HG03575 (cell line): ENCODE data around the gene COA8.

Experiments used
- ATAC-seq: cut with Tn5 transposase; IDR thresholded peaks from one replicate; pipeline ENCODE4 v1.9.1; 2021; ENCODE audit not compliant: unreplicated experiment, insufficient number of reproducible peaks, low FRiP score; ENCODE audit errors: extremely low read depth

COA8 gene

DNA sequence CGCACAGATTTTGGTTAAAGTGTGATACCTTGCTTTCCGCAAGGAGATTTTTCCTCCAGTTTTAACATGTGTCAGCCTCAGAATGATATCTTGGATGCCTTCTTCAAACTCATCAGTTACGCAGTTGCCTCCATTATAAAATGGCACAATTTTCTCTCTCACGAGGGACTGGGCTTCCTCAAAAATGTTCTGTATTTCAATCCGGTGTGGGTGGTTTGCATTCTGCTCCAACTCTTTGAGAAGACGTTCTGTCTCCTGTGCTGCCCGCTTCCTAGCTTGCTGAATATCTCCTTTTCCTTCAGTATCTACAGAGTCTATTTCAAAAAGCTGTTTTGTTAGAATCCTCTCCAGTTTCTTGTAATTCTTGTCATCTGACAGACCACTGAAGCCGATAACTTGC, 2.1 kb upstream of the COA8 start:
- no peak for ATAC-seq

GRCh38 chr14:103561381-103562178, 1.2 kb upstream of the COA8 start:
- ATAC-seq = no peak

DNA sequence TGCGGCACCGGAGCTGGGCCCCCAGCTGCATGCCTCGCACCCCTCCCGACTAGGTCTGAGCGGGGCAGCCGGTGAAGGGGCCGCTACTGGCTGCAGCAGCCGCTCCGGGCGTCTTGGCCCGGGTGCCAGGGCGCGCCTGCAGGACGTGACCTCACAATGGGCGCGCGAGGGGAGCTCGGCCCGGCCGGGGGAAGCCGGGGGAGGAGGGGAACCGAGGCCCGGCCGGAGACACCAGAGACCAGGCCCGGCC, 656 bp upstream of the COA8 start:
- no peak for ATAC-seq

DNA sequence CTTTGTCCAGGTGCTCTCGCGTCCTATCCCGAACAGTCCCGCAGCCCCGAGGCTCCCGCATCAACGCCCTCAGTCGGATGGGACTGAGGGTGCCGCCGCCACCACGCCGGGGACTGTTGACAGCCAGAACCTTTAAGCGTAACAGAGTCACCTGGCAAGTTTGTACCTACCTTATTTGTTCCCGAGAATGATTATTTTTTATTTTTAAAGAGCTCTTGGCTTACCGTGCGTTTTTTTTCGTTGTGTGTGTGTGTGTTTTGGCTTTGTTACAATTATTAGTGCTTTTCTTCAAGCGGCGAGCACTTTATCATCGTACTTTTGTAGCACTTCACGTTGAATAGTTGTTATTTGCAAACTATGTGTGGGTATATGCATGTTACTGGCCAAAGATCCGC, 463 bp downstream of the COA8 start:
- ATAC-seq = no peak

- ATAC-seq = no peak
Measured at GRCh38 chr14:103563844-103564505, 1.2 kb downstream of the COA8 start.

DNA sequence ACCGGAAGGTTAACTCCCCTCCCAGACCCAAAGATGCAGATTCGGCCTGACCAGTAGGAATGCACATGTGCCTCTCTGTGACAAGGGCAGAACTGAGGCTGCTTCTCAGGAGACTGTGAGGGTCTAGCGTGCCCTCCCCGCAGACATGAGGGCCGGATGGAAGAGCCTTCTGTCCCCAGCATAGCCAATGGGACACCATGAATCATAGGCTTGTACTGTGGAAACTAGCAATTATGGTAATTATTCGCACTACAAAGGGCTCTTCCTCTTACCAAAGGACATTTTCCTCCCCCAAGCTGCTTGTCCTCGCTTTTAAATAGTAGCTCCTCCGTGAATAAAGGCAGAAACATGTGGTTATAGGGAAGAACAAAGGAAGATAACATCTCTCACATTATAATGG, 6.2 kb downstream of the COA8 start:
- ATAC-seq = no peak

GRCh38 chr14:103569408-103569807, 6.6 kb downstream of the COA8 start:
- ATAC-seq = no peak

- ATAC-seq = no peak
Measured at GRCh38 chr14:103574104-103574503, 11.3 kb downstream of the COA8 start.

- ATAC-seq = no peak
Measured at GRCh38 chr14:103574707-103575285, 12.0 kb downstream of the COA8 start.

GRCh38 chr14:103576371-103577024, 13.7 kb downstream of the COA8 start:
- no peak for ATAC-seq

DNA sequence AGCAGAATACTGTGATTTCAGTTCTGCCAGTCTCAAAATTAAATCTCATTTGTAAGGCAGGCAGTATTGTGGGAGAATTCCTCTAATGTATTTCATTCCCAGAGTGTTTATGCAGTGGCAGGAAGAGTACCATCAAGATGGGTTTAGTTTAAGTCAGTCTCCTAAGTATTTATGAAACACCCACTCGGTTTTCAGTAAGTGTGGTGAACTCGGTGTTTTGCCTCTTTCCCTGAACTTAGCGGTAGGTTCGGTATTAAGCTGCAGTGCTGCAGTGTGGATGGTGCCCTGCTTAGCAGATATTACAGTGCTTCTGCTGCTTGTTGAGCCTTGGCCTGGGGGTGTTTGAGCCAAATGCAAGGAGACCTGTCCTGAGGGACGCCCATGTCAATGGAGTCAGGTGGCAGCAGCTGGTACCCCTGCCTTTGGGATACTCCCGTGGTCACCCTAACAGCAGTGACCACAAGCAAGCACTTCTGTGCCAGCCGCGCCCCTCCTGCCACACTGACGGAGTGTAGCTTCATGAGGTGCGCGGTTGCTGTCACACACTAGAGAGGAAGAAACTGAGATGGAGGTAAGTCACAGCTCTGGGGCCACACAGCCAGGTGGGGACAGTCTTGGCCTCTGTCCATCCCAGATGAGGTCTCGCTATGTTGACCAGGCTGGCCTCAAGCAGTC, 15.8 kb downstream of the COA8 start:
- ATAC-seq = no peak

GRCh38 chr14:103581206-103581605, 18.4 kb downstream of the COA8 start:
- ATAC-seq = no peak

- ATAC-seq = no peak
Measured at GRCh38 chr14:103581954-103582703, 19.4 kb downstream of the COA8 start.

DNA sequence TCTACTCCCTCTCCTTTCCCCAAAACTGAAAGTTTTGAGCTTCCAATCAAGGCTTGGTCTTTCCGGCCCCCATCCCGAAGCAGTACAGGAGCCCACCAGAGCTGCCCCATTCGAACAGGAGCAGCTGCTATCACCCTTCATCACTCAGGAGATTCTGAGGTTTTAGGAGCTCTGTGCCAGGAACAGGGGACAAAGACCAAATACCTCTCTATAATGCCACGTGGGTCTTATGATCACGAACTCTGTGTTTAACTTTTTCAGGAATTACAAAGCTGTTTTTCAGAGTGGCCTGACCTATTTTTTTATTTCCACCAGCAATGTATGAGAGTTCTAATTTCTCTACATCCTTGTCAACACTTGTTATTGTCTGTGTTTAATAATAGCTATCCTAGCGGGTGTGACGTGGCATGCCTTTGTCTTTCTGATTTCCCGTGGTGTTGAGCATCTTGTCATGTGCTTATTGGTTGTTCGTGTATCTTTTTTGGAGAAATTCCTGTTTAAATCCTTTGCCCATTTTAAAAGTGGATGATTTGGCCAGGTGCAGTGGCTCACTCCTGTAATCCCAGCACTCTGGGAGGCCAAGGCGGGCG, 21.7 kb downstream of the COA8 start:
- no peak for ATAC-seq

DNA sequence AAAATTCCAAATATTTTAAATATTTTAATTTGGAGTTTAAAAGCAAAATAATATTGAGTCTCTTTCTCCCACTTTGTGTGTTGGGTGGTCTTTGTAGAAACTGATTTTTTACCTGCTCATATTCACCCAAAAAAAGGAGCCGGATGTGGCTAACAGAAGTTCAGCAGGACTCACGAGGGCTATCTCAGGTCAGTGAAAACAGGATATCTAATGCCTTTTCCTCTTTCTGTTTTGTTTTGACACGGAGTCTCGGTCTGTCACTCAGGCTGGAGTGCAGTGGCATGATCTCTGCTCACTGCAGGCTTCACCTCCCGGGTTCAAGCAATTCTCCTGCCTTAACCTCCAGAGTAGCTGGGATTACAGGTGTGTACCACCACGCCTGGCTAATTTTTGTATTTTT, 30.8 kb downstream of the COA8 start:
- no peak for ATAC-seq

GRCh38 chr14:103594265-103594664, 31.5 kb downstream of the COA8 start:
- no peak for ATAC-seq

GRCh38 chr14:103597623-103598377, 35.0 kb downstream of the COA8 start:
- no peak for ATAC-seq

- no peak for ATAC-seq
Measured at GRCh38 chr14:103600503-103600902, 37.7 kb downstream of the COA8 start.
